PC-3 (cell line): Measurements from ENCODE around the gene NDUFA13. TPM values are rescaled to one million over a fixed set of nuclear protein-coding genes. Genes with fewer than 3 reads are reported as not detected.

Experiments used
- ATAC-seq: fragments of 200-7000 bp; cut with Tn5 transposase; 2 replicates; pipeline ENCODE4 v1.9.1; 2020; ENCODE audit warnings: mild to moderate bottlenecking, moderate library complexity
- BruUV-seq: library from RNA; stranded (reverse); fragments of 400-500 nt; replicated peaks from 2 replicates; lab custom pipeline; 2021; lab: Mats Ljungman, UMichigan
- CTCF ChIA-PET: fragments of 300-600 bp; sonication (Branson Sonifier 250); formaldehyde crosslinking; loops from one replicate; lab custom pipeline; 2022; ENCODE audit warnings: antibody characterized with exemption; lab: Charles Lee
- POLR2A ChIA-PET: fragments of 300-600 bp; sonication (Branson Sonifier 250); formaldehyde crosslinking; loops from one replicate; lab custom pipeline; 2022; ENCODE audit warnings: antibody characterized with exemption; ENCODE audit not compliant: unreplicated experiment; lab: Charles Lee
- DNase-seq: peaks from one replicate; pipeline ENCODE4 v3.0.0-alpha.2; 2015
- H2AFZ ChIP-seq: fragments of 300-600 bp; sonication (generic); 2 replicates; pipeline ENCODE4 v1.6.0; 2016; ENCODE audit warnings: antibody characterized with exemption, low read length
- H3F3A ChIP-seq: fragments of 300-600 bp; sonication (generic); one replicate; pipeline ENCODE4 v1.6.0; 2017; ENCODE audit warnings: antibody characterized with exemption, low read length, control low read depth, mild to moderate bottlenecking; ENCODE audit not compliant: unreplicated experiment
- H3K27ac ChIP-seq: fragments of 300-600 bp; sonication (generic); 2 replicates; pipeline ENCODE4 v1.5.1; 2016; ENCODE audit warnings: mild to moderate bottlenecking, low read length
- H3K27me3 ChIP-seq: fragments of 300-600 bp; sonication (generic); 2 replicates; pipeline ENCODE4 v1.6.1; 2016; ENCODE audit warnings: low read length, mixed read lengths
- H3K36me3 ChIP-seq: fragments of 300-600 bp; sonication (generic); 2 replicates; pipeline ENCODE4 v1.6.1; 2016; ENCODE audit warnings: low read depth, mixed run types, low read length, mixed read lengths
- H3K4me1 ChIP-seq: fragments of 300-600 bp; sonication (generic); 2 replicates; pipeline ENCODE4 v1.5.1; 2016; ENCODE audit warnings: low read length; ENCODE audit not compliant: insufficient read depth
- H3K4me2 ChIP-seq: fragments of 300-600 bp; sonication (generic); 2 replicates; pipeline ENCODE4 v1.6.0; 2016; ENCODE audit warnings: low read length
- H3K4me3 ChIP-seq: fragments of 300-600 bp; sonication (generic); 2 replicates; pipeline ENCODE4 v1.5.1; 2016; ENCODE audit warnings: mild to moderate bottlenecking, low read length, mixed read lengths
- H3K79me2 ChIP-seq: fragments of 300-600 bp; sonication (generic); 2 replicates; pipeline ENCODE4 v1.6.1; 2017; ENCODE audit warnings: low read length, mixed read lengths
- H3K9ac ChIP-seq: fragments of 300-600 bp; sonication (generic); 2 replicates; pipeline ENCODE4 v1.6.0; 2016; ENCODE audit warnings: mild to moderate bottlenecking, low read length
- H3K9me2 ChIP-seq: fragments of 300-600 bp; sonication (generic); replicated peaks from 2 replicates; pipeline ENCODE4 v1.6.1; 2016; ENCODE audit warnings: mixed run types, low read length, mixed read lengths
- H3K9me3 ChIP-seq: fragments of 300-600 bp; sonication (generic); 2 replicates; pipeline ENCODE4 v1.6.1; 2016; ENCODE audit warnings: low read length, mixed read lengths
- H4K20me1 ChIP-seq: fragments of 300-600 bp; sonication (generic); 2 replicates; pipeline ENCODE4 v1.6.1; 2016; ENCODE audit warnings: low read length, mixed read lengths
- EZH2 ChIP-seq: fragments of 300-600 bp; sonication (generic); IDR thresholded peaks from one replicate; pipeline ENCODE4 v1.6.1; 2017; ENCODE audit warnings: antibody characterized with exemption, mild to moderate bottlenecking, low read length; ENCODE audit not compliant: unreplicated experiment
- EZH2phosphoT487 ChIP-seq: fragments of 300-600 bp; sonication (generic); IDR thresholded peaks from 2 replicates; pipeline ENCODE4 v1.6.1; 2018; ENCODE audit warnings: mild to moderate bottlenecking, antibody characterized with exemption, low read length, borderline replicate concordance
- intact Hi-C: fragments of 100-400 bp; cut with micrococcal nuclease; formaldehyde crosslinking; loops from 2 replicates; pipeline ENCODE4 v1.9.0; 2023
- total RNA-seq: library from RNA; depleted of rRNA; stranded (reverse); fragments of >200 nt; gene quantifications from 2 replicates; pipeline ENCODE4 v1.2.3, GENCODE V29; 2014
- TF ChIP-seq, protein P1 (sequence below): fragments of 300-600 bp; sonication (generic); conservative IDR thresholded peaks from 2 replicates; pipeline ENCODE4 v1.5.1; 2017; ENCODE audit warnings: antibody characterized with exemption, low read depth, mild to moderate bottlenecking, low read length

The NDUFA13 gene
- total RNA-seq, 1 experiment from 2014 or later, result 481 TPM

DNA sequence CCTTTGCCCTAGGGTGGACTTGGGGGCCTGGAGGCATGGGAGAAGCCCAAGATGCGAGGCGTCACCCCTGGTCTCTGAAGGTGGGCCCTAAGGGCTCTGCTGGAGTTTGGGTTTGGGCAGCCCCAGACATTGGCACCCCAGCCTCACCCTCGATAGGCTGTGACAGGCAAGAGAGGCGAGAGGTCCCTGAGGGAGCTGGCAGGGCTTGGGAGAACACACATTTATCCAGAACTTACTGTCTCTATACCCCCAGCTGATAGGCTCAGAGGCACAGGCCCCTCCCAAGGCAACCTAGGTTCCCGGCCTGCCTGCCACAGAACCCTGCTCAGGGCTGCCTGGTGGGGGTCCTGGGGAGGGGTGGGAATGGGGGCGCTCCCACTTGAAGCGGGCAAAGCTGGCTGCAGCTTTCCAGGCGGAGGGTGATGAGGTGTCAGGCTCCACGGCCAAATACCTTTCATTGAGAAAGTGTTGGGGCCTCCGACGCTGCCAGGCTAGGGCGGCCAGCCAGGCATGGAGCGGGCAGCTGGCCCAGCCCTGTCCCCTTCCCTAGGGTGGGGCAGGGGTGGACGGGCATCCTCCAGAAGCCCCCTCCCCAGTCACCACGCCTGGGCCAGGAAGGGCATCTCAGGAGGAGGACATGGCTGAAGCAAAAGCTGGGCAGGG lies 31.8 kb downstream of the NDUFA13 start:
- no peak for DNase-seq
- ATAC-seq, result no peak
- TF ChIP-seq EZH2phosphoT487 (no peak), EZH2 (no peak)
- TF ChIP-seq, protein P1, sequence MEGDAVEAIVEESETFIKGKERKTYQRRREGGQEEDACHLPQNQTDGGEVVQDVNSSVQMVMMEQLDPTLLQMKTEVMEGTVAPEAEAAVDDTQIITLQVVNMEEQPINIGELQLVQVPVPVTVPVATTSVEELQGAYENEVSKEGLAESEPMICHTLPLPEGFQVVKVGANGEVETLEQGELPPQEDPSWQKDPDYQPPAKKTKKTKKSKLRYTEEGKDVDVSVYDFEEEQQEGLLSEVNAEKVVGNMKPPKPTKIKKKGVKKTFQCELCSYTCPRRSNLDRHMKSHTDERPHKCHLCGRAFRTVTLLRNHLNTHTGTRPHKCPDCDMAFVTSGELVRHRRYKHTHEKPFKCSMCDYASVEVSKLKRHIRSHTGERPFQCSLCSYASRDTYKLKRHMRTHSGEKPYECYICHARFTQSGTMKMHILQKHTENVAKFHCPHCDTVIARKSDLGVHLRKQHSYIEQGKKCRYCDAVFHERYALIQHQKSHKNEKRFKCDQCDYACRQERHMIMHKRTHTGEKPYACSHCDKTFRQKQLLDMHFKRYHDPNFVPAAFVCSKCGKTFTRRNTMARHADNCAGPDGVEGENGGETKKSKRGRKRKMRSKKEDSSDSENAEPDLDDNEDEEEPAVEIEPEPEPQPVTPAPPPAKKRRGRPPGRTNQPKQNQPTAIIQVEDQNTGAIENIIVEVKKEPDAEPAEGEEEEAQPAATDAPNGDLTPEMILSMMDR, result no peak
- Histone ChIP-seq H3K36me3 (no peaks in the 10 kb centered on the region), H3K27me3 (no peaks in the 10 kb centered on the region), H3K4me3 (no peak overlapping the region), H3K9me3 (no peaks in the 10 kb centered on the region), H4K20me1 (no peaks in the 10 kb centered on the region), H3K9ac (no peak overlapping the region), H3K79me2 (no peaks in the 10 kb centered on the region), H3F3A (no peaks in the 10 kb centered on the region), H3K4me2 (no peak overlapping the region), H2AFZ (no peak overlapping the region), H3K27ac (no peak overlapping the region), H3K4me1 (no peaks in the 10 kb centered on the region), H3K9me2 (no peaks in the 10 kb centered on the region)
- BruUV-seq, result no TSS peak
- ChIA-PET POLR2A (no interaction called here), CTCF (interaction anchor here (0.6 kb wide), 1 partner anchor 17 kb away, joined by 4 read pairs; no protein-coding TSS in a partner anchor)
- intact Hi-C loops, result no loop called here

DNA sequence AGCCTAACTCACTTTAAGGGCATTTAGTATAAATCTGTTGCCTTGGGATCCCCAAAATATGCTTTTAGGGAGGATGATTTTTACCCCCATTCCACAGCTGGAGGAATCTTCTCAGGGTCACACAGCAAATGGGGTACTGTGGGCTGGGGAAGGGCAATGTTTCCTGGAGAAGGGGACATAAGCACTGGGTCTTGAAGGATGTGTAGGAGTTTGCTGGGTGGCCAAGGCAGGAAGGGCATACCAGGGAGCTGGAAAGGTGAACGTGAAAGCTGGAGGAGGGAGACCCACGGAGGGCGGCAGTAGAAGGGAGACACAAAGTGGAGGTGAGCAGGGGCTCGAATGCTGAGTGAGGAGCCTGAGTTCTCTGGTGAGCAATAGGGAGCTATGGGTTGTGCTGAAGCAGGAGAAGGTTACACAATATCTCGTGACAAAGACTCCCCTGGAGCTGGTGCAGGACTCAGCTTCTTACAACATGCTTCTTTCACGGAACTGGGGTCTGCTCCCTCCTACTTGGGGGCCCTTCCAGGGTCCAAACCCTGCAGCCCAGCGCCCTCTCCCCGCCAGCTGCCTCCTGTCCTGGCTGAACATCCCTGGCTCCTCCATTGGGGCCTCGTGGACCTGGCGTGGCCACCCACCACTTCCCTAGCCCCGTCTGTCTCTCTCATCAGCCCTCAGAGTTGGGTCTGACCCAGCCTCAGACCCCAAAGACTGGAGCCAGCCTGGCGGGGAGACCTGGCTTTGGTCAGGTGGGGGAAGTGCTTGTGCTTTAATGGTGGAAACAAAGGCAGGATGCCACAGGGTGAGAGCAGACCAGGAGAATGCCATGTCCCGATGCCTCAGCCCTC lies 33.1 kb downstream of the NDUFA13 start:
- no peaks in the 10 kb centered on the region for H3K9me2 ChIP-seq
- TF ChIP-seq EZH2phosphoT487 (no peak), EZH2 (no peak)
- TF ChIP-seq, protein P1, result no peak
- no peak overlapping the region for H2AFZ ChIP-seq
- intact Hi-C loops, result no loop called here
- H3K4me1 ChIP-seq, result no peaks in the 10 kb centered on the region
- H3F3A ChIP-seq, result no peaks in the 10 kb centered on the region
- BruUV-seq, result no TSS peak
- H3K27ac ChIP-seq, result no peak overlapping the region
- H3K36me3 ChIP-seq, result no peaks in the 10 kb centered on the region
- H3K27me3 ChIP-seq, result no peaks in the 10 kb centered on the region
- POLR2A ChIA-PET, result no interaction called here
- no peaks in the 10 kb centered on the region for H3K9me3 ChIP-seq
- H4K20me1 ChIP-seq, result no peaks in the 10 kb centered on the region
- CTCF ChIA-PET, result no interaction called here
- H3K9ac ChIP-seq, result no peak overlapping the region
- no peaks in the 10 kb centered on the region for H3K79me2 ChIP-seq
- DNase-seq (no peak), ATAC-seq (no peak)
- H3K4me3 ChIP-seq, result no peak overlapping the region
- no peak overlapping the region for H3K4me2 ChIP-seq
